Stimulated activated CD4-positive, alpha-beta T cell treated with anti-CD3 and anti-CD28 coated beads, Interleukin-4, amount 100 ng/mL, for 24 hours (primary cell): Measurements from ENCODE around the gene SORL1-AS1.

ENCODE experiments used
- DNase-seq: peaks from one replicate; pipeline ENCODE4 v3.0.0-alpha.2; 2020

Gene SORL1-AS1

GRCh38 chr11:121451178-121451985 lies 1.4 kb downstream of the SORL1-AS1 start:
- DNase-seq, result peak; percentile 48

- no peak for DNase-seq
These were observed 2.4 kb downstream of the SORL1-AS1 start for GRCh38 chr11:121450401-121450800.

GRCh38 chr11:121449626-121450025 lies 3.1 kb downstream of the SORL1-AS1 start:
- DNase-seq, result no peak

- DNase-seq, result no peak
These were observed 3.6 kb downstream of the SORL1-AS1 start for GRCh38 chr11:121449123-121449522.

DNA sequence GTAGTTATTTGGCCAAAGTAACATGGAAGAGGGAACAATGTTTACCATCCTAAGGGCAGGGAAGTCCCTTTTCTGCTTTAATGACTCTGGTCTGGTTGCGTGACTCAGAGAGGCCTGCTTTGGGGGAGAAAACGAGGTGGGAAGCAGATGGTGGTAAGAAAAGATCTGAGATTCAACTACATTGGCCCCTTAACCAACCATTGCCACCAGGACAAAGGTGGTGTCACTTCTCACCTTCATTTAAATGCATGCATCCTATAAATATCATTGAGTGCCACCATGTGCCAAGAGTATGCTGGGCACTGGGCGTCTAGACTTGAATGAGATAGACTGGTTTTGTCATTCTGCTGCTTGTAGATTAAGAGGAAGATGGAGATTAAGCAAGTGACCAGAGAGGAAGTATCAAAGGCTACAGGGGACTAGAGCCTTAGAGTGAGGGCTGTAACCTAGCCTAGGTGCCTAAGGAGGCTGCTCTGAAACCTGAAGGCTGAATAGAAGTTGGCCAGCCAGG lies 4.3 kb downstream of the SORL1-AS1 start:
- peak; percentile 48 for DNase-seq

DNA sequence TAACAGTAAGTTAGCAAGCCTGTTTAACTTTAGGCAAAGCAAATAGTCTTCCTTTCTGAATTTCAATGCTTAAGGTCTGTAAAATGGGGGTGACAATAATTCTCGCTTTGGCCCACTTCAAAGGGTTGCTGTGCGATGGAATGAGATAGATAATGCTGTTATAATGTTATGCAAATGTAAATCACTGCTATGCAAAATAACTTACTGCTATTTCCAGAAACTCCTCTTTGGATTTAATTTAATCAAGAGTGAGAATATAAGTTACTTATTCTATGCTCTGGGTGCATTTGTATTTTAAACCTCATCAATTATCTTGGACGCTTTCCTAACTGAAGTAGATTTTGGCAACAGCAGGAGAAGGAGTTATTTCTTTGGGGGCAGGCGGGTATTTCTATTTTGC lies 4.8 kb downstream of the SORL1-AS1 start:
- no peak for DNase-seq

DNA sequence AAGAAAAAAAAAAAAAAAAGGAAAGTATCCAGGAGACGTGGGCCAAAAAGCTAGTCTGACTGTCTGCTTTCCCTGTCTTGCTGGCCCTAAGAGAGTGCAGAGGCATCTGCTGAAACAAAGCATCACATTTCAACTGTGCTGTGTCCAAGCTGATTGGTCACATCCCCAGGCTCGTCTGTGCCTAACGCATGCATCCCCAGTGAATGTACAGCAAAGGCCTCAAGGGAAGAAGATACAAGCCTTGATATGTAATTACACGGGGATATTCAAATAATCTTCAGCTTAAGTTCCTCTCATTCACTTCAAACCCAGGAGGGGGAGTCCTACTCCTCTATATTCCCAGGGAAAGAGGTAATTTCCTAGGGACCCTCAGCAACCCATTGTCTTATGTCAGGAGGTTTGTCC lies 6.0 kb downstream of the SORL1-AS1 start:
- DNase-seq, result no peak

GRCh38 chr11:121445071-121445768 lies 7.5 kb downstream of the SORL1-AS1 start:
- DNase-seq, result no peak

DNA sequence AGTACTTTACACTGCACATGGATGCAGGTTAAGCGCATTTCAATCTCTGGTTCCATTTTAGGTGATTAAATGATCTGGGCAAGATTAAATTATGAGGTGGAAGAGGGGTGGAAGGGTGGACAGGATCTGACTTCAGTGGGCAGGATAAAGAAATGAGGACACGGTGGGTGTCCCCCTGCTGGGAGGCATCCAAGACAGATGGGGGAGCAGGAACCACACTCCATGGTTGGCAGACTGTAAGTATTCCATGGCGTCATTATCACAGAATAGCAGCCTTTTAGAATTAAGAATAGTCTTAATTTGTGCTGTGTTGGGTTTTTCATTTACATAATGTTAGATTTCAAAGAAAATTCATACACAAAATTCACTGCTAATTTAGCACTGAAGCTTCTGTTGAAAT lies 8.2 kb downstream of the SORL1-AS1 start:
- DNase-seq, result no peak

- DNase-seq, result no peak
These were observed 9.0 kb downstream of the SORL1-AS1 start for GRCh38 chr11:121443688-121444275.

GRCh38 chr11:121441521-121441920 lies 11.2 kb downstream of the SORL1-AS1 start:
- DNase-seq, result no peak

- no peak for DNase-seq
These were observed 13.0 kb downstream of the SORL1-AS1 start for GRCh38 chr11:121439759-121440158.

DNA sequence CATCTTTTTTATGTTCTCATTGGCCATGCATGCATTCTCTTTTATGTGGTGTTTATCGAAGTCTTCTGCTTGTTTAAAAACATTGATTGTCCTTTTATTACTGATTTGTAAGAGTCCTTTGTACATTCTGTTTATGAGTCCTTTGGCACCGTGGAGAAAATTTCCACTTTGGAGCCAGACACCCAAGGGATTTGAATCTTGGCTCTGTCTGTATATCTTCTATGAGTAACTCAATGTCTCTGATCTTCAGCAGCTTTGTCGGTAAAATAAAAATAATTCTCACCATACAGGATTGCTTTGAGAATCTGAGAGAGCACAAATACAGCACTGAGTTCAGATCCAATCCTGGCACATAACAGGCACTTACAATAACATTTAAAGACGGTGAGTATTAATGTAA lies 13.4 kb downstream of the SORL1-AS1 start:
- no peak for DNase-seq

GRCh38 chr11:121437686-121438078 lies 15.1 kb downstream of the SORL1-AS1 start:
- DNase-seq, result no peak

DNA sequence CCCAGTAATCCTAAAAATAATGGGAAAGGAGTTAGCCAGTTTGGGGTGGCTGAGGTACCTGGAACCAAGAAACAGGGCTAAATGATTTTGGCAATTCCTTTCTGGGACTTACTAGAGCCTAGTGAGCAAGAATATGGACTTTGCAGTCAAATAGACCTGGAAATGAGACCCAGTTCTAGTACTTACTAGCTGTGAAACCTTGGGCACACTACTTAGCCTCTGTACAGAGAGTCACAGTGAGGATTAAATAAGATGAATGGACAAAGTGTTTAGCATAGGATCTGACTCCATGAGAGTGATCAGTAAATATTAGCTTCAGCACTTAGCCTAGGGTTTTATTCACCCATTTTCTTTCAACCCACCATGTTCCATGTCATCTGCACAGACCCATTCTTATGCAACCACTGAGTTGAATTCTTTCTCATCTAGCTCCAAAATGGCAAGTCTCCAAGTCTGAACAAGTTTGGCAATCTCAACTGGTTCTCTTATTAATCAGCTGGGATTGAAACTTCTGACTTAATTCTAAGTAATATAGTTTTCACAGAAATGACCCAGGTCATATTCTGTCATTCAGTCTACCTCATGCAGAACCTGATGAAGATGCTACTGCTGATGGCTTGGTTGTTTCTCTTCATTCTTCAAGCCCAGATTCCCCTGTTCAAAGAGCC lies 15.6 kb downstream of the SORL1-AS1 start:
- no peak for DNase-seq

DNA sequence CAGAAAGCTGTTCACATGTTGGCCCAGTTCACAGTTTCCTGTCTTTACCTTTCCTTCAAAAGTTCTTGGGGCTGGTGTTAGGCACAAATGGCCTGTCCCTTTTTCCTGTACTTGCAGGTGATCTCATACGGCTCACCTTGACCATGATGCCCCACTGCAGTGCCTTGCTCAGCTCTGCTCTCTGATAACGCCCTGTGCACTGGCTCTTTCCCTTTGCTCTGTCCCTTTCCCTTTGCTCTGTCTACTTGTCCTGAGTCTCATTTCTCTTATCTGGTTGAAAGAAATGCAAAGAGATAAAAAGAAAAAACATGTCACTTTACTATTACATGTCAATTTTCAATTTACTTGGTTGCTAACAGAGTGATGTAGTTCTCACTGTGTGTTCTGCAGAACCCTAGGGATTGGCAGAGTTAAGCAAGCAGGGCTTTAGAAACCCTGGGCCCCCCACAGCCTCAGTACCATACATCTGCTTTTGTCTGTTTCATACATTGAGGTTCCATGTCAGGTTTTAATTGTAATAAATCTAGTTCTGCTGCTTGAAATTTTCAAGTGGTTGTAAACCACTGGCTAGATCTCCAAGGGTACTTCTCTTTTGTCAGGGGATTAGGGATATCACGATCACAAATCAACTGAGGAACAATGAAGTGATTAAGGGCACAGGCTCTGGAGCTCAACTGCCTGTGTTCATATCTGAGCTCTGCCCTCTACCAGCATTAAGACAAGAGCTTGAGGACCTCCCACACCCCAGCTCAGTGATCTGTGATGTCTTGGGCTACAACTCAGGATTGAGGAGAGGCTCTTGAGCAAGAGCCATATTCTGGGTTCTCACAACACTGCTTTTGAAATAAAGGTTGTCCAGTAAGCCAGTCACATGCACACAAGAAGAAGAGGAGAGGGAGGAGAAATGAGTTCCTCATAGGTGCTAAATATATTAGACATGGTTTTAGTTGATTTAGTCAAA lies 16.9 kb downstream of the SORL1-AS1 start:
- no peak for DNase-seq

- DNase-seq, result no peak
These were observed 17.6 kb downstream of the SORL1-AS1 start for GRCh38 chr11:121435132-121435531.

DNA sequence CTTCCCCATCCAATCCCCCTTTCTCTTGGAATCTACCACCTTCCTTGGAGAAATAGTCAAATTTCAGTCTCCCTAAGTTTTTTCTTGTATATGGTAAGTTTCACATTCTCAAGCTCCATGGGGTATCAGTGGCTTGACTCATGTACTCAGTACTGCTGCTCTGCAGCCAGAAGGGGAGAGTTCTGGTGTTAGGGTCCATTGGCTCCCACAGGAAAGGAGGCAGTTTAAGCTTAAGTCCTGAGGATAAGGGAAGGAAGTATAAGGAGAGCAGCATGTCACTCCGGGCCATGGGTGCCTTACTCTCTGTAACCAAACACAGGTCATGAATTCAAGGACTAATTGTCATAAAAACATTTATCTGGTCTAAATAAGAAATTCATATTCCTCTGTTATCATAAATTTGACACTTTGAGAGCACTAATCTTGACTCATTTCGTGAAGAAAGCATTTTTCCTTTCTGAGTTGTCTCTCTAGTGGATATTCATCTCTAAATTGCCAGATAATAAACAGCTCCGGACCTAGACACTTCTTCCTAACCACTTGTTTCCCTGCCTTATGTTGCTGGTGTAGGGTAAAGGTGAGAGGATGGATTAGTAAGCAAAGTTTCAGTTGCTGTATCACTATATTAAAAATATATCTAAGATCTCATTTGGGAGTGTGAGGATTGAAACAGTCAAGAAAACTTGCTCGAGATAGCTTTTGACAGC lies 20.8 kb downstream of the SORL1-AS1 start:
- DNase-seq, result no peak

DNA sequence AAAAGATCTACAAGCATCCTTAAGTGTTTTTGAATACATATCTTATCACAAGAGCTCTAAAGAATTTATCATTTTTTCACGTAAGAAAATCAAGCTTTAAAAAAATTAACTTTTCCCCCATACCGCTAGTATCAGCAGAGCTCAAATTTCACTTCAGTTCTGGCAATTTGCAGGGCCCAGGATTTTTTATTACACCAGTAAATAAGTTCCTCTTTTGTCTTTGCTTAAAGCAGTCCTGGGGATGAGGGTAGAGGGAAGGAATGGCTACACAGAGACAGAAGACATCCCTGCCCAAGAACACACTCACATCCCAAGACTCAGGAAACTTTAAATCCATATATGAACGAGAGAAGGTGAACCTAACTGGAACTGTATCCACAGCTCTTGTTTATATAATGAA lies 23.2 kb downstream of the SORL1-AS1 start:
- no peak for DNase-seq

- DNase-seq, result no peak
These were observed 25.4 kb downstream of the SORL1-AS1 start for GRCh38 chr11:121427400-121427744.
